A673 (cell line): ENCODE results near the gene EFNA5. TPM values are rescaled to one million over a fixed set of nuclear protein-coding genes. Genes with fewer than 3 reads are reported as not detected.
A peak's percentile ranks its signal among the peaks of the same experiment; 100 is the strongest.

Source experiments
- BruUV-seq: library from RNA; stranded (reverse); fragments of 400-500 nt; replicated peaks from 2 replicates; lab custom pipeline; 2021; lab: Mats Ljungman, UMichigan
- CTCF ChIA-PET: fragments of 300-600 bp; sonication (Branson Sonifier 250); formaldehyde crosslinking; loops from one replicate; lab custom pipeline; 2022; ENCODE audit warnings: antibody characterized with exemption; lab: Charles Lee
- POLR2A ChIA-PET: fragments of 300-600 bp; sonication (Branson Sonifier 250); formaldehyde crosslinking; loops from one replicate; lab custom pipeline; 2022; ENCODE audit warnings: antibody characterized with exemption; ENCODE audit not compliant: low non-redundant PET; lab: Charles Lee
- DNase-seq: peaks from one replicate; pipeline ENCODE4 v3.0.0-alpha.2; 2015; ENCODE audit warnings: low spot score
- H3K27ac ChIP-seq: fragments of 200-600 bp; sonication (generic); 2 replicates; pipeline ENCODE4 v1.5.1; 2016; ENCODE audit warnings: mixed run types, low read depth, mild to moderate bottlenecking, mixed read lengths, antibody characterized with exemption, low read length; ENCODE audit not compliant: poor library complexity, severe bottlenecking
- H3K27me3 ChIP-seq: fragments of 200-600 bp; sonication (generic); replicated peaks from 2 replicates; pipeline ENCODE4 v1.6.1; 2017; ENCODE audit warnings: mixed run types, low read depth, mild to moderate bottlenecking, mixed read lengths, antibody characterized with exemption, low read length; ENCODE audit not compliant: insufficient read depth, poor library complexity
- H3K36me3 ChIP-seq: fragments of 200-600 bp; sonication (generic); 2 replicates; pipeline ENCODE4 v1.6.1; 2016; ENCODE audit warnings: mixed run types, mild to moderate bottlenecking, mixed read lengths, antibody characterized with exemption, low read length; ENCODE audit not compliant: insufficient read depth, poor library complexity, severe bottlenecking
- H3K4me1 ChIP-seq: fragments of 200-600 bp; sonication (generic); 2 replicates; pipeline ENCODE4 v1.6.1; 2017; ENCODE audit warnings: mixed run types, mild to moderate bottlenecking, mixed read lengths, antibody characterized with exemption, low read length; ENCODE audit not compliant: insufficient read depth, poor library complexity, severe bottlenecking
- H3K4me3 ChIP-seq: fragments of 200-600 bp; sonication (generic); 2 replicates; pipeline ENCODE4 v1.5.1; 2016; ENCODE audit warnings: low read depth, mixed run types, mild to moderate bottlenecking, mixed read lengths, low read length; ENCODE audit not compliant: poor library complexity, severe bottlenecking
- H3K9me3 ChIP-seq: fragments of 200-600 bp; sonication (generic); 2 replicates; pipeline ENCODE4 v1.6.1; 2016; ENCODE audit warnings: mixed run types, low read depth, mild to moderate bottlenecking, mixed read lengths, antibody characterized with exemption, low read length; ENCODE audit not compliant: poor library complexity, severe bottlenecking
- EZH2 ChIP-seq: fragments of 200-600 bp; sonication (generic); IDR thresholded peaks from 2 replicates; pipeline ENCODE4 v1.6.1; 2017; ENCODE audit warnings: borderline replicate concordance, low read depth, mild to moderate bottlenecking, mixed read lengths, antibody characterized with exemption, low read length; ENCODE audit not compliant: poor library complexity, severe bottlenecking
- intact Hi-C: fragments of 100-400 bp; cut with micrococcal nuclease; formaldehyde crosslinking; loops from one replicate; pipeline ENCODE4 v1.10.0; 2022; ENCODE audit not compliant: unreplicated experiment
- total RNA-seq: library from RNA; stranded (reverse); gene quantifications from 2 replicates; pipeline ENCODE4 v1.2.3, GENCODE V29; 2021
- TF ChIP-seq, protein P1 (sequence below): fragments of 300-800, 200-600 bp; sonication (generic); conservative IDR thresholded peaks from 2 replicates; pipeline ENCODE4 v1.5.1; 2017; ENCODE audit warnings: low read depth, mild to moderate bottlenecking, antibody characterized with exemption, low read length, moderate library complexity, mixed read lengths

The EFNA5 gene
- total RNA-seq, 1 experiment from 2014 or later, result 16.7 TPM

DNA sequence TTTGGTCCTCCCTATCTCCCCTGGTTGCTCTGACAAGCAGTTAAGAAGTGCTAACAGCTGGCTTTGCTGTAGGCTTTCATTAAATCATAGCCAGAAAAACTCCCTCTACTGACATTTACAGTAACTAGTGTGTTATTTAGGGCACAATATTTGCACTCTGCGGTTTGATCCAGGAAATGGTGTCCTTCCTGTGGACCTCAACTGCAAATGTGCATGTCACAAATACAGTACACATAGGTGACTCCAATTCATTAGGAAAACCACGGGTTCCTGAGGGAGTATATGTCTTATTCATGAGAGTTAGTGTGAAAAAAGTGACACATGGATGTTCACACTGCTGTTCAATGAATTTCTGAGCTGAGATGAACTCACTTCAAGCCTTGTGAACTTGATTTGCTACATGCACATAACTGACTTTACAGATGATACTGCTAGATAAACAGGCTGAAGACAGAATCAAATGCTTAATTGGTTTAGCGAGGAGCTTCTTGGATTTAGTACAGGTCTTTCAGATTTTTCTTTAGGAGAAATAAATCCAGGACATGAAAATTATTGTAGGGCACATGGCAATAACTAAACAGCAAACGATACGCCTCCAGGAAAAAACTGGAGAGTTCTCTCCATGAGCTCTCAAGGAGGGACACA, 281.5 kb downstream of the EFNA5 start:
- peak; percentile 88 for DNase-seq
- no peaks in the 10 kb centered on the region for H3K9me3 ChIP-seq

DNA sequence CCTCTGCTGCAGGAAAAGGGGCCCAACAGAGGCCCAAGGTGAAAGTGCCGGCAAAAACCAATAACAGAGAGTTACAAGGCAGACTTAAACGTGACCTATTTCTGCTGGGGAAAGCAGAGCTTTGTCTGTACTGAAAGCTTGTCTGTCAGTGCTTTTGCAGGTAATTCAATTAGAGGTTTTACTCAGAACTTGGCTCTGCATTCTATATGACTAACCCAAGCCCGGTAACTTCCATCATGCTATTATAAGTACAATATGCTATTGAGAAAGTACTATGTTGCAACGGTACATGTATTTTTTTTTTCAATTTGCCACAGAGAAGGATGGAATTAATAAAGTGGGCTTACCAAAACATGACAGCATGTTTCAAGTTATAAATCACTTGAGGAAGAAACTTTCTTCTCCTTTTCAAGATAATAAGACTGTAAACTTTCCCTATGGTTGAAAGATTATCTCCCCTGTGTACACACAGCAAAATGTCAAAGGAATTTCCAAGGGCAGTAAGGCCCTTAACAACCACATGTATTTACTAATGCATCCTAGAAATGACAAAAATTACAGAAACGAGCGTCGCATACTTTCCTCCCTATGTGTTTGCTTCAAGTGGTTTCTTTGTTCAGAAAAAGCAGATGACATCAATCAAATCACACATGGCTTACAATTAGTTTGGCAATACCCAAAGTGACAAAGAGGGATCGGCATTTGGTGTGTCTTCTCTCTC, 282.4 kb downstream of the EFNA5 start:
- Histone ChIP-seq H3K36me3 (no peaks in the 10 kb centered on the region), H3K27ac (no peak overlapping the region), H3K4me1 (peaks cover 27% of the 10 kb centered on the region), H3K9me3 (no peaks in the 10 kb centered on the region), H3K27me3 (no peaks in the 10 kb centered on the region), H3K4me3 (no peak overlapping the region)
- TF ChIP-seq, protein P1, sequence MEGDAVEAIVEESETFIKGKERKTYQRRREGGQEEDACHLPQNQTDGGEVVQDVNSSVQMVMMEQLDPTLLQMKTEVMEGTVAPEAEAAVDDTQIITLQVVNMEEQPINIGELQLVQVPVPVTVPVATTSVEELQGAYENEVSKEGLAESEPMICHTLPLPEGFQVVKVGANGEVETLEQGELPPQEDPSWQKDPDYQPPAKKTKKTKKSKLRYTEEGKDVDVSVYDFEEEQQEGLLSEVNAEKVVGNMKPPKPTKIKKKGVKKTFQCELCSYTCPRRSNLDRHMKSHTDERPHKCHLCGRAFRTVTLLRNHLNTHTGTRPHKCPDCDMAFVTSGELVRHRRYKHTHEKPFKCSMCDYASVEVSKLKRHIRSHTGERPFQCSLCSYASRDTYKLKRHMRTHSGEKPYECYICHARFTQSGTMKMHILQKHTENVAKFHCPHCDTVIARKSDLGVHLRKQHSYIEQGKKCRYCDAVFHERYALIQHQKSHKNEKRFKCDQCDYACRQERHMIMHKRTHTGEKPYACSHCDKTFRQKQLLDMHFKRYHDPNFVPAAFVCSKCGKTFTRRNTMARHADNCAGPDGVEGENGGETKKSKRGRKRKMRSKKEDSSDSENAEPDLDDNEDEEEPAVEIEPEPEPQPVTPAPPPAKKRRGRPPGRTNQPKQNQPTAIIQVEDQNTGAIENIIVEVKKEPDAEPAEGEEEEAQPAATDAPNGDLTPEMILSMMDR, result no peak
- no peak for TF ChIP-seq EZH2
- ChIA-PET CTCF (interaction anchor here (0.6 kb wide), 1 partner anchor 51 kb away, joined by 4 read pairs; no protein-coding TSS in a partner anchor), POLR2A (no interaction called here)
- intact Hi-C loops, result loop anchor here (5.0 to 10.0 kb wide), 3 partner anchors 84 to 284 kb away; partner anchors contain the start of gene EFNA5
- DNase-seq, result peak; percentile 80
- BruUV-seq, result no TSS peak

More for the DNA sequence above, 281.5 kb downstream of the EFNA5 start:
- peaks cover 31% of the 10 kb centered on the region for H3K4me1 ChIP-seq
- no peaks in the 10 kb centered on the region for H3K36me3 ChIP-seq
- H3K4me3 ChIP-seq, result no peak overlapping the region
- ChIA-PET CTCF (interaction anchor here (0.6 kb wide), 1 partner anchor 183 kb away, joined by 3 read pairs; no protein-coding TSS in a partner anchor), POLR2A (no interaction called here)
- intact Hi-C loops, result loop anchor here (5.0 to 10.0 kb wide), 3 partner anchors 83 to 283 kb away; partner anchors contain the start of gene EFNA5
- no peak for TF ChIP-seq EZH2
- TF ChIP-seq, protein P1, result no peak; the same call in 1 of the 2 replicates
- no peak overlapping the region for H3K27ac ChIP-seq
- no peaks in the 10 kb centered on the region for H3K27me3 ChIP-seq
- no TSS peak for BruUV-seq

DNA sequence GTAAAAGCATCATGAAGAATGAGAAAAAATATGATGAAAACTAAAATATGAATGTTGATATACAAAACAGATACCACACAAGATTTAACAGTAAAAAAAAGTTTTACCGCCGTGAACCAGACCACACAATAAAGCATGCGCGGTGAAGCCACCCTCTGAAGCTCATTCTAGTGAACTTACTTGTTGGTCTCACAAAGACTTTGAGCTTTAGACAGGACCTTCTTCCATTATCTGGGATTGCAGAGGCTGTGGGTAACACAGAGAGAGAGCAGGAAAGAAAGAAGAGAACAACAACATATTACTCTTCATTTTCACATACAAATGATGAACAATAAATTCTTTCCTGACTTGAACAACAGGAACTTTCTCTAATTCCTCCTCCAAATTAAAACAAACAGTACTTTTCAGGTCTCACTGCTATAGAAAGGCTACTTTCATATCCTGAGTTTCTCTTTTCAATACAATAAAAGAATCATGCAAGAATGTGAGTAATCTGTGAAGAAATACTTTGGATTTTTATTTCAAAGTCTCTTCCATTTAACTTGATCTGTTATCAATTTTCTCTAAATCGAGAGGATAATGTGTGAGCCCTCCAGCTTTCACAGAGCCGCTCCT, 283.1 kb downstream of the EFNA5 start:
- Histone ChIP-seq H3K4me1 (peaks cover 27% of the 10 kb centered on the region), H3K36me3 (no peaks in the 10 kb centered on the region), H3K9me3 (no peaks in the 10 kb centered on the region), H3K27ac (no peak overlapping the region), H3K27me3 (no peaks in the 10 kb centered on the region), H3K4me3 (no peak overlapping the region)
- POLR2A ChIA-PET, result no interaction called here
- intact Hi-C loops, result loop anchor here (5.0 to 10.0 kb wide), 3 partner anchors 85 to 285 kb away; partner anchors contain the start of gene EFNA5
- TF ChIP-seq, protein P1, result no peak
- no peak for TF ChIP-seq EZH2
- DNase-seq, result no peak
- CTCF ChIA-PET, result interaction anchor here (0.6 kb wide), 2 partner anchors 36 to 50 kb away, joined by 4 to 6 read pairs; no protein-coding TSS in a partner anchor
- no TSS peak for BruUV-seq
